GM19035 (cell line): Measurements from ENCODE around the gene PPIC.
"Not testable (repeated sequence)": the region's sequence is repeated elsewhere in the genome, so short reads cannot be mapped to it uniquely, and the experiment has no call there.

Experiments used
- ATAC-seq: cut with Tn5 transposase; IDR thresholded peaks from one replicate; pipeline ENCODE4 v1.9.1; 2021; ENCODE audit not compliant: unreplicated experiment

The PPIC gene

DNA sequence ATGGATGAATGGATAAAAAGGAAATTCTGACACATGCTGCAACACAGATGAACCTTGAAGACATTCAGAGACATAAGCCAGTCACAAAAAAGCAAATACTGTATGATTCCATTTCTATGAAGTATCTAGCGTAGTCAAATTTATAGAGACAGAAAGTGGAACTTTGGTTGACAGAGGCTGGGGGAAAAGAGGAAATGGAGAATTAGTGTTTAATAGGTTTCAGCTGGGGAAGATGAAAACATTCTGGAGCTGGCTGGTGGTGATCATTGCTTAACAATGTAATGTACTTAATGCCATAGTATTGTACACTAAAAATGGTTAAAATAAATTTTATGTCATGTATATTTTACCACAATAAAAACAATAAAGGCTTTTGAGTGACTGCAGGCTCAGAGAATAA, 24.2 kb downstream of the PPIC start:
- ATAC-seq = no peak

GRCh38 chr5:123007754-123008153, 28.8 kb downstream of the PPIC start:
- ATAC-seq = no peak

DNA sequence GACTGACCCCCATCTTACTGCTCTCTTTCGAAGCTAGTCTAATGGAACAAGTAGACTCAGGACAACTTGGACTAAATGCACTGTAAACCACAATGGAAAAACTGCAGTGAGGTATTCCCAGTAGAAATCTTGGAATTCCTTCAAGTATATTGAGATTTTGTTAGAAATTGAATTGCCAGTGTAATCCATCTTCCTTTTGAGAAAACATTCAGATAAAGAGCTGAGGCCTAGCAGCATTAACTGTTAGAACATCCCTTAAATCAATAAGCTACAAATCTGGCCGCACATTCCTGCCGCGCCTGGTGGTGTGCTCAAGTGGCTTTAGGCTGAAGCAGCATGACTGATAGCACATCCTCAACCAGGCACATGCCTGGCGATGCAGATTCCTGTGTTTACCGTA, 29.3 kb downstream of the PPIC start:
- no peak for ATAC-seq

DNA sequence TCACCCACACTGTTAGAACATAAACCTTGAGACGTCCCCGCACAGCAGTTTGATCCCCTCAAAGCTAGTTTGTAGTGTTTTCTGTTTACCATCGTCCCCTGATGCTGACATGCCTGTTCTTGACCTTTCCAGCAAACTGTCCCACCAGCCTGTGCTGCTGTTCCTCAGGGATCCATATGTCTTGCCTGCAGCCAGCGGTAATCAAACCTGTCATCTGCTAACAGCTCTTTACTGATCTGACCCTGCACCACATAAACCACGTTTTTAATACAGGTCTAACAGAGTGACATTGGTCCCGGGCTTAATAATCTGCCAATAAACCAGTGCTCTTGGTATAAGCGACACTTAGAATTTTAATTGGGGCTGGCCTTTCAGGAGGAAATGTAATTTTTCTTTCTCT, 34.7 kb downstream of the PPIC start:
- no peak for ATAC-seq

- no peak for ATAC-seq
These were observed 35.8 kb downstream of the PPIC start for GRCh38 chr5:123000731-123001130.

GRCh38 chr5:122999947-123000563, 36.5 kb downstream of the PPIC start:
- ATAC-seq = peak; percentile 94

DNA sequence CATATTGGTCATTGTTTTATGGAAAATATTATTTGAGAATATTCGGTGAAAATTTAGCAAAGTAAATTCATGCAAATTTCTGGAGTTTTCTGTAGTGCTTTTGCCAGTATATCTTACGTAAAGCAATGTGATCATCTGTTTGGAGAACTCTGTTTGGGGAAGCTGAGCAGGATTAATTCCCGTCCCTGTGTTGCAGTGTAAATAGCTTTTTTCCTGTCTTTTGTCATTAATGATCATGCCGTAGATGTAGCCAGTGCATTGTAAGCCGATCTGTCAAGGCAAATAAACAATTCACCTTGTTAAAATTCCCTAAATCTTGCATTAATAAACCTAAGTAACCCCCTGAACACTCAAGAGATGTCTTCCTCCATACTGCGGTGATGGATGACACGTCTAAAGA, 39.2 kb downstream of the PPIC start:
- ATAC-seq = no peak

DNA sequence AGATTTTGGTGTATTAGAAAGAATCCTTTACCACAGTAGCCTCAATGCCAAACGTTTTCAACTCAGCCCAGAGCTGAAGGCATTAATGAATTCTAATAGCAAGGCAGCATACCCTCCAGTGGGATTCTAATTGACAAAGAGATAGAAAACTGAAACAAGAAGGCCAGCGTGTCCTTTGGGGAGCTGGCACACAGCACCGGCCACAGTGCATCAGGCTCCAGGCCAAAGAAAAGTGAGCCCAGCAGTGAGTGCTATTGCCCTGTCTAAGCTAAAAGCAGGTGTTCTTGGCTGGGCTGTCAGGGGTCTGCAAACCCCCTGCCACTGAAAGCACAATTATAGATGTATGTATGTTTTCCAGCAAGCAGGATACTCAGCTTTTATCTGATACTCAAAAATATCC, 40.4 kb downstream of the PPIC start:
- ATAC-seq = no peak

DNA sequence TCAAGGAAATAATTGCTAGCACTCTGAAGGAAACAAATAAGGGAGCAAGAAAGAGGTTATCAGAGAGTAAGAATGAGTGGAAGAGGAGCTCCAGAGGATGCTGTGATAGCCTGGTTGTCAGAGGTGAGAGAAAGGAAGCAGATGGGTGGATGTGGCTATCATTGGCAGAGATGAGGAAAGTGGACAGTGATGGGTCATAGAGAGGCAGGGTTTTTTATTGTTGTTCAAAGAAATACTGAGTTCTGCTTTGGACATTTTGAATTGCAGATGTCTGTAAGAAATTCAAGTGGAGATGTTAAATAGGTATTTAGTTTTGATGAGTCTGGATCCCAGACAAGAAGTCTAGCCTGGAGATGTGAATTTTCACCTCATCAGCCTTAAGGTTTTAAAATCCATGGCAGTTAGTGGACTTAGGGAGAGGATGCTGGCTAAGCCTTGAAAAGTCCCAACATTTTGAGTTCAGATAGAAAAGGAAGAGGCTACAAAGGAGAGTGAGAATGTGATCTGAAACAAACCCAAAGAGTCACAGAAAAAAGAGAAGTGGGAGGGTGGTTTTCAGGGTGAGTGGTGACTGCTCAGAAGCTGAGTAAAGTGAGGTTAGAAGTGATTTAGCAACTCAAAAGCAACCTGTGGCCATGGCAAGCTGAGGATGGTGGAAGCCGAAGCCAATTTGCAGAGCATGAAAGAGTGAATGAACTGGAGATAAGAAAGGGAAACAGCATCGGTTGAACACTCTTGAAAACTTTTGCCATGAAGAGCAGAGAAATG, 50.4 kb downstream of the PPIC start:
- peak; percentile 92 for ATAC-seq

DNA sequence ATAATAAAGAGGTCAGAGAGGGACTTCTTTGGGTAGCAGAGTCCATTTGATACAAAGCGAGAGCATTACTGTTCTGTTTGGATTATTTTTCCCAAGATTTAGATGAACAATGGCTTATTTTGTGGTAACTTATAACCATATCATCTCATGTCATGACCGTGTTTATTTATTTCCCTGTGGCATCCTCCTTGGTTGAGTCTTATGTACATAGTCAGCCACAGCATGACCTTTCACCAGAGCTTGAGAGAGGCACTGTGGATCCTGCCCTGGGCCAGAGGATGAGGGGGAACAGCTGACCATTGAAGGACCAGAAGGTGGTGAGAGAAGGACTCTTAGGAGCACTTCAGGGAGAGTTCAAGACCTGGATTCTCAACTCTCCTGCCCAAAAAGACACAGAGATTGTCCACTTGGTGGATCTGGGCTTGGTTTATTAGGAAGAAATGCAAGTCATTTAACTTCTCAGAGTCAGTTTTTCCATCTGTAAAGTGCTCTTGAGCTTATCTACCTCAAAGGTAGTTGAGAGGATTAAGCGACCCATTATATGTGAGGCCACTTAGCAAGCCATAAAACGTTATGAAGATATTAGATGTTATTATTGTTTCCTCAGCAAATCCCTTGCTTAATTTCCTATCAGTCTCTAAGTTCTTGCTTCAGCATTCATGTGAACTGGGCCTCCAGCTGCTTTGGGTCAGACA, 51.4 kb downstream of the PPIC start:
- ATAC-seq = no peak

DNA sequence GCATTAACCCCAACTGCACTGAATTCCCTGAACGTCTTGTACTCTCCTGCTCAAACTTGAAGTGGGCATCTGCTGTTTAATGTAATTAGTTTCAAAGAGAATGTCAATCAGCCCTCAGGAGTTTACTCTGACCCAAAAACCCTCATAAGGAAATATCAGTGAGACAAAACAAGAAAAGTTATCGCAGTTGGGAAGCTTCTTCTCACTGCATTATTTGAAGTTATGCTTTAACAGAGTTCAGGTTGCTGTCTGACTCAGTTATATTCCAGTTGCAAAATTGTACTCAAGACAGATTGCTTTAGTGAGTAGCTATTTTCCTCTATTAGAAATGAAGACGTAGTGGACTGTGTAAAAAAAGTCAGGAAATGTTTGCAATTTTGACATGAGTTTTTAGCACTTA, 52.1 kb downstream of the PPIC start:
- no peak for ATAC-seq

DNA sequence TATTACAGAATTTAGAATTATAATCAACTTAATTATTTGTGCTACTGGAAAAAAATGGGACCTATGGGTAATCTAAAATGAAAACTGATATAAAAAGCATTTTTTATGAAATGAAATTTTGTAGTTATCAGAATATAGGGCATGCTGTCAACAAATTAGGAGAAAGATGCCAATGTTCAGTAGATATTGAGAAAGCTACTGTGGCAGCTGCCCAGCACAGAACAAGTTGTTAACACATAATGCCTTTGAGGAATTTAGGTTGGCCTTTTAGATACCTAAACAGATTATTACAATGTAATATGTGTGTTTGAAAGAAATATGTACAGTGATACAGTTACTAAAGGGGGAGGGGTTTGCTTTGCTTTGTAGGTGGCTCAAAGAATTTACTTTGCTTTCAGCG, 54.1 kb downstream of the PPIC start:
- no peak for ATAC-seq

DNA sequence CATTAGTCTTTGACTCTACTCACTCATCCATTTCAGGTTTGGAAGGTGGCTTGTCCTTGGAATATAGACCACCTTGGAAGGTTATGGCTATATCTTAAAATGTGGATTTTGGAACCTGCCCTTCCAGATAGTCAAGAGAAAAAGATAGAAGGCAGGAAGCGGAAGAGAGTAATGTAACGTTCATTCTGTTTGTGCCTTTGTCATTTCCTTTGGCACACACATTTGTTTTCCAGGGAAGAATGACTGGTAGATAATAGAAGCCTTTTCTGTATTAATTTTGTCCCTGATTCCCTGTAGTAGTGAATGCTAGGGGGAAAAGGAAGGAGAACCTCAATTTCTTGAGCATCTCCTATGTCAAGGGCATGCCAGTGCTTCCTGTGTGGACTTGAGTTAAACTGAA, 54.7 kb downstream of the PPIC start:
- no peak for ATAC-seq

DNA sequence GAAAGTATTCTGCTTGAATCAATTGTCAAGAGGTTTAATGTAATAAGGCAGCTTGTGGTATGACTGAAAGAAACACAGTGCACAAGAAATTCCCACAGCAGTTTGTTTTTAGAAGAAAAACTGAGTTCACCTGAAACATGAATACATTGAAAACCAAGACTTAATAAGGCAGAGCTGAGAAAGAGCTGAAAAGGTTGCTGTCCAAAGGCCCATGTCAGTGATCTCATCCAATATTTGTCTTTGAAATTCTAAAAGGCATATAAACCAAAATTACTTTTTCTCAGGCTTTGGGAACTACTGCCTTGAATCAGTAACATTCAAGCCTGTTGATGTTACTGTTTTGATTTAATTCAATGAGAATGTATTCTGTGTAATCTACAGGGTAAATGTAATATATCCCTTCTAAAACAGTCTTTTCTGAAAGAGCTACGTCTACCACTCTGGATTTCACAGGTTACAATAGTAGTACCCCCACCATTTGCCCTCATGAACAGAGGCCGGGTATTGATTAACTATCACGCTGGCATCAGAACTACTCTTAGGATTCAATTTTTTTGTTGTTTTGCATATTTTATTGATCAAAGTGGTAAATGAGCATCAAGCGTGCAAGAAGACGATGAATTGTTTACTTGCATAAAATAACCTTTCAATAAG, 57.8 kb downstream of the PPIC start:
- ATAC-seq = no peak

- ATAC-seq = no peak
These were observed 58.5 kb downstream of the PPIC start for GRCh38 chr5:122978068-122978467.

DNA sequence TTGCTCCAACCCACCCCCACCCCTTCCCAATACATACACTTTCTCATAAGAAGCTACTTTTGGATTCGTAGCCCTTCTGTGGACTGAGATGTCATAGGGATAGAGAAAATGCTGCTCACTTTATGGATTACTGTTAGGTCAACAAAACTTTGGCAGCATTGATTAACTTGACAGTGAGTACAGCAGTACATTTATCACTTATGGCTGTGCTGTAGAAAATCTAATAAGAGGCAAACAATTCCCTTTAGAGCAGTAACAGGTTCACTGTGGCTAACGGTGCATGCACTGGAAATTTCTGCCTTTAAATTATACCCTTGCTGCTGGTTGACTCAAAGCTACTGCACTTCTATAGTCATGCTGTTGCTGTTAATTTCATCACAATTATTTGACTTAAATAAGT, 59.2 kb downstream of the PPIC start:
- no peak for ATAC-seq

GRCh38 chr5:122974251-122974650, 62.3 kb downstream of the PPIC start:
- not testable (repeated sequence) for ATAC-seq

GRCh38 chr5:122973759-122974158, 62.8 kb downstream of the PPIC start:
- ATAC-seq = not testable (repeated sequence)
